ENCODE measurements around the gene CDC16.

CDC16 gene

GRCh38 chr13:114264886-114265611 lies 30.4 kb downstream of the CDC16 start:
- no peak for DNase-seq

- no peak for DNase-seq
These were observed 31.5 kb downstream of the CDC16 start for GRCh38 chr13:114266241-114266640.

GRCh38 chr13:114268344-114269280 lies 33.9 kb downstream of the CDC16 start:
- DNase-seq, result no peak

GRCh38 chr13:114269281-114269770 lies 34.6 kb downstream of the CDC16 start:
- no peak for DNase-seq

GRCh38 chr13:114272977-114273376 lies 38.3 kb downstream of the CDC16 start:
- DNase-seq, result no peak

- DNase-seq, result no peak
These were observed 40.6 kb downstream of the CDC16 start for GRCh38 chr13:114275304-114275703.

GRCh38 chr13:114279146-114279545 lies 44.4 kb downstream of the CDC16 start:
- DNase-seq, result no peak

GRCh38 chr13:114279758-114280355 lies 45.2 kb downstream of the CDC16 start:
- DNase-seq, result no peak

GRCh38 chr13:114281351-114282040 lies 46.8 kb downstream of the CDC16 start, which contains the start of gene UPF3A:
UPF3A (plus strand) TSS chr13:114281601; CDS start chr13:114281640, 39 bp downstream.
- DNase-seq, result peak; percentile 90

GRCh38 chr13:114282041-114282670 lies 47.5 kb downstream of the CDC16 start:
- peak; percentile 76 for DNase-seq

GRCh38 chr13:114283576-114283975 lies 48.9 kb downstream of the CDC16 start:
- no peak for DNase-seq

GRCh38 chr13:114284680-114285079 lies 50.0 kb downstream of the CDC16 start:
- no peak for DNase-seq

GRCh38 chr13:114285166-114285808 lies 50.6 kb downstream of the CDC16 start:
- no peak for DNase-seq

GRCh38 chr13:114286808-114287207 lies 52.1 kb downstream of the CDC16 start:
- no peak for DNase-seq

GRCh38 chr13:114288157-114288591 lies 53.5 kb downstream of the CDC16 start:
- DNase-seq, result no peak

GRCh38 chr13:114296448-114296847 lies 61.8 kb downstream of the CDC16 start:
- no peak for DNase-seq

- no peak for DNase-seq
These were observed 62.2 kb downstream of the CDC16 start for GRCh38 chr13:114296902-114297301.

GRCh38 chr13:114298866-114299265 lies 64.2 kb downstream of the CDC16 start:
- no peak for DNase-seq

GRCh38 chr13:114299604-114300305 lies 65.1 kb downstream of the CDC16 start:
- DNase-seq, result no peak

- no peak for DNase-seq
These were observed 69.1 kb downstream of the CDC16 start for GRCh38 chr13:114303700-114304327.

All from RPMI8226 (cell line).